ENCODE data around the gene USP5. TPM values are rescaled to one million over a fixed set of nuclear protein-coding genes. Genes with fewer than 3 reads are reported as not detected.

The USP5 gene
- total RNA-seq, 2 experiments from 2014 or later: 31.8 to 33.4 TPM

GRCh38 chr12:6909421-6910145 lies 57.6 kb downstream of the USP5 start:
- no peak for TF ChIP-seq CTCF (IDR thresholded peaks at IDR 0.05)
- Mint-ChIP-seq H3K4me3 (no peak overlapping the region), H3K27ac (no peak overlapping the region), H3K27me3 (no peaks in the 10 kb centered on the region), H3K36me3 (ENCODE audit: low read depth) (peaks cover 8% of the 10 kb centered on the region), H3K9me3 (no peaks in the 10 kb centered on the region), H3K4me1 (ENCODE audit: low read depth) (peaks cover 19% of the 10 kb centered on the region)
- ChIA-PET POLR2A (interaction anchor here (0.5 to 3.7 kb wide), 7 partner anchors 18 to 115 kb away, joined by 3 to 19 read pairs (median 8); partner anchors contain the start of genes C12orf57, RNU7-1, SPSB2 and USP5), CTCF (interaction anchor here (0.5 to 3.1 kb wide), 5 partner anchors 18 to 228 kb away, joined by 3 to 30 read pairs (median 4); no protein-coding TSS in a partner anchor)
- Histone ChIP-seq H3K36me3 (ENCODE audit: insufficient read depth, low read length) (no peaks in the 10 kb centered on the region), H3K27me3 (ENCODE audit: control insufficient read depth in 1 of 2, insufficient read depth in 2 of 2, low read length in 2 of 2) (no peaks in the 10 kb centered on the region), H3K9me3 (ENCODE audit: control insufficient read depth in 1 of 2, insufficient read depth in 1 of 2, low read length in 2 of 2) (no peaks in the 10 kb centered on the region), H3K4me1 (ENCODE audit: insufficient read depth, low read length) (peaks cover 26% of the 10 kb centered on the region), H3K4me3 (ENCODE audit: low read length) (no peak overlapping the region), H3K27ac (ENCODE audit: low read depth in 1 of 2, low read length in 2 of 2) (no peak overlapping the region)
- ATAC-seq (ENCODE audit: poor library complexity): no peak
- intact Hi-C loops (cut with DNase I, micrococcal nuclease): loop anchor here (5.0 to 10.0 kb wide), 2 partner anchors 37 to 285 kb away; partner anchors contain the start of gene SPSB2 (in 1 of the 2)
- DNase-seq: no peak

DNA sequence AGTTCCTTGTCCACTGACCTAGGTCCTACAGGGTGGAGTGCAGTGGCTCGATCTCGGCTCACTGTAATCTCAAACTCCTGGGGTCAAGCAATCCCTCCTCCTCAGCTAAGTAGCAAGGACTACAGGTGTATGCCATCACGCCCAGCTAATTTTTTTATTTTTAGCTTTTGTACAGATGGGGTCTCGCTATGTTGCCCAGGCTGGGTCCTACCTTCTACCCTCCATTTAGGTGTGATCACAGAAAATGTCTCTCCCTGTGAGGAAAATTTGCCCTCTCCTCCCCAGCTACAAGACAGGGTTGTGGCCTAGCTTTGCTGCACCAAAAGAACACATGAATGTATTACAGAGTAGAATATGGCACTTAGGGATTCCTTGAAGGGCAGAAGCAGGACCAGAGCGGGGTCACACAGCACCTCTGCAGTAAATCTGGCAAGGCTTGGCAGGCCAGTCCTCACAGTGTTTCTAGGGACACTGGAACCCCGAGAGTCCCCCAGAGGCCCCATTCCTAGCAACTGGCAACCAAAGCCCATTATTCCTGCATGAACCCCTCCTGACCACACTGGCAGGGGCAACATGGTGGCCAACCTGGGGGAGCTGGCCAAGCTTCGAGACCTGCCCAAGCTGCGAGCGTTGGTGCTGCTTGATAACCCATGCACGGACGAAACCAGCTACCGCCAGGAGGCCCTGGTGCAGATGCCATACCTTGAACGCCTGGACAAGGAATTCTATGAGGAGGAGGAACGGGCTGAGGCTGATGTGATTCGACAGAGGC lies 60.4 kb downstream of the USP5 start:
- no peaks in the 10 kb centered on the region for H3K9me3 ChIP-seq (ENCODE audit: control insufficient read depth in 1 of 2, insufficient read depth in 1 of 2, low read length in 2 of 2)
- H3K36me3 Mint-ChIP-seq (ENCODE audit: low read depth): peaks cover 23% of the 10 kb centered on the region
- peak overlapping the region; percentile 84 for H3K4me3 Mint-ChIP-seq
- no peaks in the 10 kb centered on the region for H3K9me3 Mint-ChIP-seq
- ATAC-seq (ENCODE audit: poor library complexity) (no peak), DNase-seq (no peak)
- no peaks in the 10 kb centered on the region for H3K27me3 Mint-ChIP-seq
- intact Hi-C loops (cut with DNase I, micrococcal nuclease): loop anchor here in 1 of 2 experiments (5.0 kb wide), 1 partner anchor 40 kb away; the partner anchor contains the start of gene SPSB2
- TF ChIP-seq CTCF (IDR thresholded peaks at IDR 0.05): no peak
- peaks cover 32% of the 10 kb centered on the region for H3K4me1 ChIP-seq (ENCODE audit: insufficient read depth, low read length)
- peaks cover 31% of the 10 kb centered on the region for H3K4me1 Mint-ChIP-seq (ENCODE audit: low read depth)
- no peak overlapping the region for H3K27ac ChIP-seq (ENCODE audit: low read depth in 1 of 2, low read length in 2 of 2)
- ChIA-PET CTCF (interaction anchor here (1.3 to 3.4 kb wide), 5 partner anchors 21 to 201 kb away, joined by 3 to 36 read pairs (median 4); partner anchors contain the start of gene SPSB2), POLR2A (interaction anchor here (0.9 to 5.4 kb wide), 4 partner anchors 7 to 188 kb away, joined by 3 to 35 read pairs (median 19); partner anchors contain the start of genes C12orf57, COPS7A, LRRC23 and RNU7-1)
- no peak overlapping the region for H3K4me3 ChIP-seq (ENCODE audit: low read length)
- no peaks in the 10 kb centered on the region for H3K27me3 ChIP-seq (ENCODE audit: control insufficient read depth in 1 of 2, insufficient read depth in 2 of 2, low read length in 2 of 2)
- peaks cover 14% of the 10 kb centered on the region for H3K36me3 ChIP-seq (ENCODE audit: insufficient read depth, low read length)
- H3K27ac Mint-ChIP-seq: peak overlapping the region; percentile 82

DNA sequence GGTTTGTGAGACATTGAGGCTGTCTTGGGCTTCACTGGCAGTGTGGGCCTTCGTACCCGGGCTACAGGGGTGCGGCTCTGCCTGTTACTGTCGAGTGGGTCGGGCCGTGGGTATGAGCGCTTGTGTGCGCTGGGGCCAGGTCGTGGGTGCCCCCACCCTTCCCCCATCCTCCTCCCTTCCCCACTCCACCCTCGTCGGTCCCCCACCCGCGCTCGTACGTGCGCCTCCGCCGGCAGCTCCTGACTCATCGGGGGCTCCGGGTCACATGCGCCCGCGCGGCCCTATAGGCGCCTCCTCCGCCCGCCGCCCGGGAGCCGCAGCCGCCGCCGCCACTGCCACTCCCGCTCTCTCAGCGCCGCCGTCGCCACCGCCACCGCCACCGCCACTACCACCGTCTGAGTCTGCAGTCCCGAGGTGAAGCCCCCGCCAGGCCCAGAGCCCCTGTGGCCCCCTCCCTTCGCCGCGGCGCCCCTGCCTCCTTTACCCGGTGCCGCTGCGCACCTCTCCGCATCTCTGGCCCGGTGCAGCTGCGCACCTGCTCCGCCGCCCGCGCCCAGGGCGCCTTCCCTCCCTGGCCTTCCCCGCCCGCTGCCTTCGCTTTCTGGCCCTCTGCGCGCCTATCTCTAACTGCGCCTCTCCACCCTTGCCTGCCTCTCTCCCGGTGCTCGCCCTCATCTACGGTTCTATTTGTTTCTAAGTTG lies 62.4 kb downstream of the USP5 start, which contains the start of gene ENO2:
ENO2 (plus strand) TSS at position 335 of the 701 bp plus-strand sequence. CDS start 1,253 bp downstream, outside the sequence.
- CTCF ChIA-PET: interaction anchor here (0.7 to 3.4 kb wide), 8 partner anchors 20 to 104 kb away, joined by 3 to 36 read pairs (median 4); partner anchors contain the start of genes C12orf57, LPCAT3, RNU7-1 and SPSB2
- peak within 1 kb of the TSS; percentile 82 for H3K27ac Mint-ChIP-seq
- peaks cover 31% of the 10 kb centered on the region for H3K4me1 Mint-ChIP-seq (ENCODE audit: low read depth)
- no peak for TF ChIP-seq CTCF (IDR thresholded peaks at IDR 0.05)
- no peaks in the 10 kb centered on the region for H3K27me3 Mint-ChIP-seq
- H3K27me3 ChIP-seq (ENCODE audit: control insufficient read depth in 1 of 2, insufficient read depth in 2 of 2, low read length in 2 of 2): no peaks in the 10 kb centered on the region
- peaks cover 26% of the 10 kb centered on the region for H3K36me3 ChIP-seq (ENCODE audit: insufficient read depth, low read length)
- peak within 1 kb of the TSS; percentile 94 for H3K4me3 Mint-ChIP-seq
- no peaks in the 10 kb centered on the region for H3K9me3 Mint-ChIP-seq
- POLR2A ChIA-PET: interaction anchor here (0.6 to 5.4 kb wide), 22 partner anchors 9 to 421 kb away, joined by 3 to 35 read pairs (median 6); partner anchors contain the start of genes C12orf57, CD4, CDCA3 and COPS7A
- peak within 1 kb of the TSS; percentile 65 for H3K4me3 ChIP-seq (ENCODE audit: low read length)
- H3K9me3 ChIP-seq (ENCODE audit: control insufficient read depth in 1 of 2, insufficient read depth in 1 of 2, low read length in 2 of 2): no peaks in the 10 kb centered on the region
- ATAC-seq (ENCODE audit: poor library complexity): peak; percentile 93
- peak; percentile 72 to 93 (median 86) for DNase-seq
- H3K27ac ChIP-seq (ENCODE audit: low read depth in 1 of 2, low read length in 2 of 2): peak within 1 kb of the TSS; percentile 84 to 90
- intact Hi-C loops (cut with DNase I, micrococcal nuclease): loop anchor here in 1 of 2 experiments (5.0 kb wide), 1 partner anchor 42 kb away; the partner anchor contains the start of gene SPSB2
- peaks cover 32% of the 10 kb centered on the region for H3K36me3 Mint-ChIP-seq (ENCODE audit: low read depth)
- H3K4me1 ChIP-seq (ENCODE audit: insufficient read depth, low read length): peaks cover 32% of the 10 kb centered on the region
